Memory B cell (primary cell): Measurements from ENCODE around the gene UNC5A.

Experiments used
- ATAC-seq: fragments of 150-1000 bp; cut with Tn5 transposase; 2 replicates; pipeline ENCODE4 v1.10.0; 2021; ENCODE audit warnings: low read depth, mild to moderate bottlenecking, moderate library complexity
- DNase-seq, 2 donors: peaks; one replicate each; pipeline ENCODE4 v3.0.0; 2022; ENCODE audit warnings: low spot score in 2 of 2
- H3K27ac Mint-ChIP-seq: one replicate; pipeline ENCODE4 v1.8.0; 2022; ENCODE audit warnings: mild to moderate bottlenecking, moderate library complexity, mixed read lengths
- H3K27me3 Mint-ChIP-seq: one replicate; pipeline ENCODE4 v1.8.0; 2022; ENCODE audit warnings: mixed read lengths
- H3K36me3 Mint-ChIP-seq: one replicate; pipeline ENCODE4 v1.8.0; 2022; ENCODE audit warnings: mild to moderate bottlenecking, mixed read lengths
- H3K4me1 Mint-ChIP-seq: one replicate; pipeline ENCODE4 v1.8.0; 2022; ENCODE audit warnings: mixed read lengths
- H3K4me3 Mint-ChIP-seq: one replicate; pipeline ENCODE4 v1.8.0; 2022; ENCODE audit warnings: mild to moderate bottlenecking, moderate library complexity, mixed read lengths
- H3K9me3 Mint-ChIP-seq: one replicate; pipeline ENCODE4 v1.8.0; 2022; ENCODE audit warnings: mixed read lengths

UNC5A gene

DNA sequence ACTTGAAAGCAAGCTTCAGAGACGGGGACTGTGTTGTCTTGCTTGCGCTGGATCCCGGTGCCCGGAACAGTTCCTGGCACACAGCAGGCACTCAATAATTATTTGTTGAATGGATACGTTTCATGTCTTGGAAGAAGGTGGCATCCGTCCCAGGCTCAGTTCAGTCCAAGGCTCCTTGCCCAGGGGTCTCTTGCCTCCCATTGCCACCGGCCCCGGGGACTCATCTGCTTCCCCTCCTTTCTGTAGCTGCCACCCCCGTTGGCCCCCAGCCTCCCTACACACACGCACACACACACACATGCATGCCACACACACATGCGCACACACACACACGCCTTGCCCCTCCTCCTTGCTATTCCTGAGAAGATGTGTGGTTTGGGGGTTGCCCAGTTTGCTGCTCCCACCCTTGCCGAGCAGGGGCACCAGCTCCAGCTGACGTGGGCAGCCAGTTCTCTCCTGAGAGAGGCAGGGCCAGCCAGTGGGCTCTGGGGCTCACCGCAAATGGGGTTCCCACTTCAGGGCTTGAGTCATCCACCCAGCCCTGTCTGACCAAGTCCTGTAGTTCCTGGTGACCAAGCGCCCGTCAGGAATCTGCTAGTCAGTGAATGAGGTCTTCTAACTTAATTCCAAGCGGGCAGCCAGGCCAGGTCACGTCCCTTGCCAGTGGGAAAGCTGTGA is 47.0 kb downstream of the UNC5A start:
- no peak overlapping the region for H3K27ac Mint-ChIP-seq
- H3K36me3 Mint-ChIP-seq = peaks cover 2% of the 10 kb centered on the region
- H3K27me3 Mint-ChIP-seq = peaks cover 23% of the 10 kb centered on the region
- H3K4me1 Mint-ChIP-seq = peaks cover 2% of the 10 kb centered on the region
- DNase-seq = no peak
- H3K4me3 Mint-ChIP-seq = no peak overlapping the region
- peaks cover 5% of the 10 kb centered on the region for H3K9me3 Mint-ChIP-seq
- no peak for ATAC-seq

DNA sequence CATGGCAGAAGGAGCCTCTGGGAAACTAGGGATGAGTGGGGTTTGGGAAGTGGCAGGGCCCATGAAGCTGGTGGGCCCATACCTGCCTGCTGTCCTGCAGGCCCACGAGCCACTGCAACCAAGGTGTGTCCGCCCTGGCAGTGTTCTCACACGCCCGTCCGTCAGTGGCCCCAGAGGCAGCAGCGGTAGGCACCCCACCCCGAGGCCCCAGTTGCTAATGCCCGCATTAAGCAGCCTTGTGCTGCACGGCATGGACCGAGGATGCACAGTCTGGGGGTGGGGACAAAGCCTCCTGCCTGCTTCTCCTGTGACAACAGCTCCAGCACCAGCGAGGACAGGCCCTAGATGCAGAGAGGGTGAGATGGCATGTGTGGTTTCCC is 47.5 kb downstream of the UNC5A start:
- peaks cover 3% of the 10 kb centered on the region for H3K4me1 Mint-ChIP-seq
- no peak overlapping the region for H3K27ac Mint-ChIP-seq
- ATAC-seq = no peak
- H3K4me3 Mint-ChIP-seq = no peak overlapping the region
- H3K36me3 Mint-ChIP-seq = peaks cover 2% of the 10 kb centered on the region
- no peak for DNase-seq
- H3K27me3 Mint-ChIP-seq = peaks cover 24% of the 10 kb centered on the region
- H3K9me3 Mint-ChIP-seq = peaks cover 5% of the 10 kb centered on the region

DNA sequence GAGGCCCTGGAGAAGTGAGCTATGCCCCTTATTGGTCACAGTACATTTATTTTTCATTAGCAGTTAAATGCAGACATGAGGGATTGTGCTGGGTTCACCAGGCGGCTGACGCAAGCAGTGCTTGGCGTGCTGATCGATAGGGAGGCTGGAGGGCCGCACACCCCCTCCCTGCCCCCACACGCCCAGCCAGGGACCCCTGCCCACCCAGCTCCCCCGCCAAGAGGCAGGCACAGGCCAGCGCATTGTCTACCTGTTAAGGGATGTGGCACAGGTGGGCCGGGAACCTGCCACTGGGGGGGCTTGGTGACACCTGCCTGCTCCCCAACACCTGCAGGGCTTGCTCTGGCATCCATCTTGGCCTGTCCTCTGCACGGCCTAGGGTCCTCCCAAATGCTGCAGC is 49.6 kb downstream of the UNC5A start:
- Mint-ChIP-seq H3K9me3 (peaks cover 5% of the 10 kb centered on the region), H3K27me3 (peaks cover 34% of the 10 kb centered on the region), H3K27ac (no peak overlapping the region), H3K4me1 (peaks cover 6% of the 10 kb centered on the region), H3K4me3 (no peak overlapping the region), H3K36me3 (peaks cover 2% of the 10 kb centered on the region)
- ATAC-seq = no peak
- no peak for DNase-seq

DNA sequence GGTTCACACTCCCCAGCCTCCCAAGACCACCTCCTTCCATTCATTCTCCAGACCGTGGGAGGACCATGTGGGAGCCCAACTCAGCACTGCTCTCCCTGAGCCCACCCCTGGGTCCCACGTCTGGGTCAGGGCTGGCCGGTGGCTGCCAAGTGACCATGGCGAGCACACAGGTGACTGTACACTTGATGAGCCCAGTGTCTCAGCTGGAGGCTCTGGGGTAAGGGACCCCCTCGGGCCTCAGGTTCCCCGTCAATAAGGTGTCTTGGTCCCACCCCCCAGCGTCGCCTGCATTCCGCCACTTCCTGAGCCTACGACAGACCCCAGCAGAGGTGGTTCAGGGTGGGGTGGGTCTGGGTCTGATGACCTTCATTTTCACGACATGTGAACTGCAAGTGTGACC is 50.0 kb downstream of the UNC5A start:
- ATAC-seq (no peak), DNase-seq (no peak)
- Mint-ChIP-seq H3K27me3 (peaks cover 31% of the 10 kb centered on the region), H3K4me3 (no peak overlapping the region), H3K36me3 (peaks cover 2% of the 10 kb centered on the region), H3K9me3 (peaks cover 5% of the 10 kb centered on the region), H3K27ac (no peak overlapping the region), H3K4me1 (peaks cover 6% of the 10 kb centered on the region)

DNA sequence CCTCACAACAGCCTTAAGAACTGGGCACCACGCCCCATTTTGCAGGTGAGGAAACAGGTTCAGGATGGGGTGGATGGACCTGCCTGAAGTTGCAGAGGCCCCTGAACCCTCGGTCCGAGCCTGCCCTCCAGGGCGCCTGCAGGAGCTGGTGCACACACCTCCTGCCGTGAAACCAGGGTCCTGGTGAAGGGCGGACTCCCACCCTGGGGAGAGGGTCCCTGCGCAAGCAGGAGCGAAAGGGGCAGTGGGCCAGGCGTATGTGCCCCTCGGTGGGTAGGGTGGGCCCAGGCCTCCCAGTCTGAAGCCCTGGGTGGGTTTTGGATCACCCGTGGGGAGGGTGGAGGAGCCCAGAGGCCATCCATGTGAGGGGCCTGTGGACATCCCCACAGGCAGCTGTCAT is 50.9 kb downstream of the UNC5A start:
- Mint-ChIP-seq H3K27me3 (peaks cover 35% of the 10 kb centered on the region), H3K36me3 (peaks cover 2% of the 10 kb centered on the region), H3K4me3 (no peak overlapping the region), H3K9me3 (peaks cover 5% of the 10 kb centered on the region), H3K4me1 (peaks cover 6% of the 10 kb centered on the region), H3K27ac (no peak overlapping the region)
- no peak for DNase-seq
- ATAC-seq = no peak

DNA sequence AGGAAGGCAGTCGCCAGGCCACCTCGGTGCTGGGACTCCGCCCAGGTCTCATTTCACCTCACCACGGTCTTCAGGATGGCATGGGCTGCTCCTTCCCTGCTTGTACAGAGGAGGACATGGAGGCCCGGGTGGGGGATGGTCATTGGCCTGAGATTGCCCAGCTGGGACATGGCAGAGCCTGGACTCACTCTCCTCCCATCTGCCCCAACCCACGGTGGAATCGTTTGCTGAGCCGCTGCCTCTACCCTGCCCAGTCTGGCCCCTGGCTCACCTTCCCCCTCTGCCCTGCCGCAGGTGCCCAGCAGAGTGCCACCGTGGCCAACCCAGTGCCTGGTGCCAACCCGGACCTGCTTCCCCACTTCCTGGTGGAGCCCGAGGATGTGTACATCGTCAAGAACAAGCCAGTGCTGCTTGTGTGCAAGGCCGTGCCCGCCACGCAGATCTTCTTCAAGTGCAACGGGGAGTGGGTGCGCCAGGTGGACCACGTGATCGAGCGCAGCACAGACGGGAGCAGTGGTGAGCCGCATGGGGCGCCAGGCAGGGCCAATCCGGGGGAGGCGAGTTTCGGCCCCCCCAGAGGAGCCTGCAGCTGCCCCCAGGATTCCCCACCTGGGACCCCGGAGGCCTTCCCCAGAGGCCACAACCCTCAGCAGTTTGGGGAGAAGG is 52.1 kb downstream of the UNC5A start:
- Mint-ChIP-seq H3K27ac (no peak overlapping the region), H3K4me1 (peaks cover 6% of the 10 kb centered on the region), H3K27me3 (peaks cover 34% of the 10 kb centered on the region), H3K4me3 (no peak overlapping the region), H3K36me3 (peaks cover 2% of the 10 kb centered on the region), H3K9me3 (peaks cover 5% of the 10 kb centered on the region)
- ATAC-seq (no peak), DNase-seq (no peak)

DNA sequence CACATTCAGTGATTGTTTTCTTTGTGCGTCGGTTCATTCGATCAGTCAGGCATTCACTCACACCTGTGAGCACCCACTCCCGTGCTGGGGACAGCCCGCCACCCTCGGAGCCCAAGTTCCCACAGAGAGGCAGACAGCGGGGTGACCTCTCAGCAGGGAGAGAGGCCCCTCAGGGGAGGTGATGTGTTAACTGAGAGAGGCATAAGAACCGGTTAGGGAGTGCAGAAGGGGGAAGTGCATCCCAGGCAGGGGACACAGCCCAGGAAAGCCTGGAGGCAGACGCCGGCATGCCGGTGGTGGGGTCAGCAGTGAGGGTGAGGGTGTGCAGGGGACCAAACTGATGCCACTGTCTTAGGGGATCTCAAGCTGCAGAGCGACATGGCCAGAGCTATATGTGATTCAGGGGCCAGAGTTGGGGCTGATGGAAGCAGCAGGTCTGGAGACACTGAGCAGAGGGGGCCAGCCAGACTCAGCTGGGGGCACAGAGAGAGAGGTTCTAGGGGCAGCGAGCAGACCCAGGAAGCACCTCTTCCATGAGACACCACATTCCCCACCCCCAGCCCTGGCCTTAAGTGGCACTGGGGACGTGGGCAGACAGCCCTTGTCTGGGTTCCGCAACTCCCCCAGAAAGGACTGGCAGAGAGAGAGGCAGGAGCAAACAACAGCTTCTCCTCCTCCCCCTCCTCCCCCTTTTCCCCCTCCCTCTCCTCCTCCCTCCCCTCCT is 52.8 kb downstream of the UNC5A start:
- DNase-seq (no peak), ATAC-seq (no peak)
- Mint-ChIP-seq H3K27ac (no peak overlapping the region), H3K4me3 (no peak overlapping the region), H3K4me1 (peaks cover 6% of the 10 kb centered on the region), H3K27me3 (peaks cover 31% of the 10 kb centered on the region), H3K36me3 (no peaks in the 10 kb centered on the region), H3K9me3 (peaks cover 3% of the 10 kb centered on the region)

DNA sequence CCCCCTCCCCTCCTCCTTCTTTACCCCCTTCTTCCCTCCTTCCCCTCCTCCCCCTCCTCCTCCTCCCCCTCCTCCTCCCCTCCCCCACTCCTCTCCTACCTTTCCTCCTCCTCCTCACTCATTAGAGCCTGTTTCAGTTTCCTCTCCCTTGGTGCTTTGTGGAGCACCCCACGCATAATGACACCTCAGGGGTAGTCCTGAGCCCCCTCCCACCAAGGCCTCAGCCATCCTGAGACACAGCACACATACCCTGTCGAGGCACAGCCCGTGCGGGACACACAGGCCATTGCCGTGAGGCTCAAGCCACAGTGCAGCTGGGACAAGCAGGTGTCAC is 53.4 kb downstream of the UNC5A start:
- H3K27ac Mint-ChIP-seq = no peak overlapping the region

DNA sequence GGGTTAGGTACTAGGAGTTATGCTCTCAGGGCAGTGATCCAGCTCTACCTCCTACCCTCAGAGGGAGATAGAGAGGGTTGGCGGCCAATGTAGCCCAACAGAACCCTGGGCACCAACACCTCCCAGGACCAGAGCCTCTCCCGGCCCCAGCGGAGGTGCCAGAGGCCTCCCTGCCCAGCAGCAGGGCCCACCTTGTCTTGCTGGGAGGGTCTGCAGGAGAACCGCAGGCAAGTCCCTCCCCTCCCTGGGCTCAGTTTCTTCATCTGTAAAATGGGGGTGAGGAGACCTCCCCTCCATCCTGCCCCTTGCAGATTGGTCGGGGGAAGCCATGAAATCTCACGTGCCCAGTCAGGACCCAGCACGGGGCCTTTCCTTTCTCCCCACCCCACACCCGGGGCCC is 54.4 kb downstream of the UNC5A start:
- Mint-ChIP-seq H3K36me3 (no peaks in the 10 kb centered on the region), H3K9me3 (no peaks in the 10 kb centered on the region), H3K4me3 (no peak overlapping the region), H3K4me1 (peaks cover 4% of the 10 kb centered on the region), H3K27me3 (peaks cover 28% of the 10 kb centered on the region), H3K27ac (no peak overlapping the region)
- no peak for ATAC-seq
- no peak for DNase-seq

More for the DNA sequence above, 53.4 kb downstream of the UNC5A start:
- no peak overlapping the region for H3K4me3 Mint-ChIP-seq
- H3K27me3 Mint-ChIP-seq = peaks cover 28% of the 10 kb centered on the region
- H3K9me3 Mint-ChIP-seq = no peaks in the 10 kb centered on the region
- DNase-seq (no peak), ATAC-seq (no peak)
- H3K36me3 Mint-ChIP-seq = no peaks in the 10 kb centered on the region
- H3K4me1 Mint-ChIP-seq = peaks cover 4% of the 10 kb centered on the region

DNA sequence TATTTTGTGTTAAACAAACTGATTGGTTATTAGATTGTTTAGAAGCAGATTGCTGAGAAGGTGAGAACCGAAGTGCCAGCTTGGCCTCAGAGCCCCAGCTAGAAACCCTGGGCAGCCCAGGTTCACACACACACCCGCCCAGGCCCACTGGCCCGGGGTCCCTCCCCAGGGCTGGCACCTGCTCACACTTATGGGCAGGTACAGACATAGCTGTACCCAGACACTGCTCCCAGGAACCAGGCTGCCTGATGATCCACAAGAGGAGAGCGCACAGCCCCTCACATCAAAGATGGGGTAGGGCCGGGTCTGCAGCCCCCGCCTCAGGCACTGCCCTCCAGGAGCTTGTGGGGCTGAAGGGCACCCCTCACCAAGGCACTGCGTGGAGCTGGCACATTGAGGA is 55.6 kb downstream of the UNC5A start:
- ATAC-seq (no peak), DNase-seq (no peak)
- no peak overlapping the region for H3K27ac Mint-ChIP-seq
- no peaks in the 10 kb centered on the region for H3K9me3 Mint-ChIP-seq
- peaks cover 6% of the 10 kb centered on the region for H3K4me1 Mint-ChIP-seq
- H3K27me3 Mint-ChIP-seq = peaks cover 22% of the 10 kb centered on the region
- H3K4me3 Mint-ChIP-seq = no peak overlapping the region
- H3K36me3 Mint-ChIP-seq = no peaks in the 10 kb centered on the region

DNA sequence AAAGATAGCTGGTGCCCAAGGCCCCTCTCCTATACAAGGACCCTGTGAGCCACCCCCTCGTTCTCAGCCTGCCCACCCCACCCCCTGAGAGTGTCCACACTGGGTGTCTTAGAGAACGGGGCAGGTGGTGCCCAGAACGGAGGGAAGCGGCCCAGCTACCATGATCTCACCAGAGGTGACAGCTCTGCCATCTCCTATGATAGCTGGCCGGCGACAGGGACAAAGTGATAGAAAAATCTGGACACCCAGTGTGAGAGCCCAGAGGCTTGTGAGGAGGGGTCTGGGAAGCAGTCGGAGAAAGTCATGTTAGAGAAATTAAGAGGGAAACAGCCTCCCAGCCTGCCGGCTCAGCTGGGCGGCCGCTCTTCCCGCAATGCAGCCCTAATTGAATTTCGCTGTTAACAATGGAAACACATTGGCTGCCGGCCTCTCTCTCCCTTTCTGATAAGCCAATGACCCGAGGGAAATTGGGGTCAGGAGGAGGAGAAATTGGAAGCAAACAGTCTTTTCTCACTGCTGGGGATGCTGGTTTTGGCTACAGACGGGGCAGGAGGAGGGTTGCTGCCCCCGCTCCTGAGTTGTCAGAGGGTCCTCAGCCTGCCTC is 56.5 kb downstream of the UNC5A start:
- Mint-ChIP-seq H3K27ac (no peak overlapping the region), H3K9me3 (no peaks in the 10 kb centered on the region), H3K27me3 (peaks cover 20% of the 10 kb centered on the region), H3K36me3 (no peaks in the 10 kb centered on the region), H3K4me3 (no peak overlapping the region), H3K4me1 (peaks cover 6% of the 10 kb centered on the region)
- no peak for DNase-seq
- no peak for ATAC-seq

DNA sequence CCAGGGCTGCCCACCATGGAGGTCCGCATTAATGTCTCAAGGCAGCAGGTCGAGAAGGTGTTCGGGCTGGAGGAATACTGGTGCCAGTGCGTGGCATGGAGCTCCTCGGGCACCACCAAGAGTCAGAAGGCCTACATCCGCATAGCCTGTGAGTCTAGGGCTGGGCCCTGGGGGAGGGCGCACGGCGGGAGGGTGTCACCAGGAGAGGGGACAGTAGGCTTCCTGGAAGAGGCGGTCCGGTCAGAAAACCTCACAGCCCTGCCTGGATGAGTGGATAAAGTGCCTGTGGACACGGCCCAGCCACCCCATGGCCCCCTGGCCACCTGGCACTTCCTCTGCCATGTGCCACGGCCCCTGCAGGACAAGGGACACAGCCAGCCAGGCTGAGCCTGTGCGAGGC is 57.8 kb downstream of the UNC5A start:
- H3K4me3 Mint-ChIP-seq = no peak overlapping the region
- DNase-seq (no peak), ATAC-seq (no peak)
- peaks cover 6% of the 10 kb centered on the region for H3K4me1 Mint-ChIP-seq
- peaks cover 2% of the 10 kb centered on the region for H3K9me3 Mint-ChIP-seq
- H3K27me3 Mint-ChIP-seq = peaks cover 14% of the 10 kb centered on the region
- H3K36me3 Mint-ChIP-seq = no peaks in the 10 kb centered on the region
- H3K27ac Mint-ChIP-seq = no peak overlapping the region

DNA sequence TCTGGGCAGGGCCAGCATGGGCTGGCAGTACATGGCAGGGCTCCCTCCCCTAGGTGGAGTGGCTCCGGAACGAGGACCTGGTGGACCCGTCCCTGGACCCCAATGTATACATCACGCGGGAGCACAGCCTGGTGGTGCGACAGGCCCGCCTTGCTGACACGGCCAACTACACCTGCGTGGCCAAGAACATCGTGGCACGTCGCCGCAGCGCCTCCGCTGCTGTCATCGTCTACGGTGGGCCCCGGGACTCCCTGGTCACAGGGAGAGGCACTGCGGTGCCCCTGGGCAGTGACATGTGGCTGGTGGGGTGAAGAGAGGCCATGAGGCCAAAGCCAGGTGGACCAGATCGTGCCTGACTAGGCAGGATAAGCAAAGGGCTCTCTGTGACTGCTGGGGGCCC is 58.4 kb downstream of the UNC5A start:
- H3K4me1 Mint-ChIP-seq = peaks cover 7% of the 10 kb centered on the region
- H3K4me3 Mint-ChIP-seq = no peak overlapping the region
- H3K27ac Mint-ChIP-seq = no peak overlapping the region
- H3K9me3 Mint-ChIP-seq = peaks cover 4% of the 10 kb centered on the region
- no peak for DNase-seq
- peaks cover 12% of the 10 kb centered on the region for H3K27me3 Mint-ChIP-seq
- no peaks in the 10 kb centered on the region for H3K36me3 Mint-ChIP-seq
- ATAC-seq = no peak

DNA sequence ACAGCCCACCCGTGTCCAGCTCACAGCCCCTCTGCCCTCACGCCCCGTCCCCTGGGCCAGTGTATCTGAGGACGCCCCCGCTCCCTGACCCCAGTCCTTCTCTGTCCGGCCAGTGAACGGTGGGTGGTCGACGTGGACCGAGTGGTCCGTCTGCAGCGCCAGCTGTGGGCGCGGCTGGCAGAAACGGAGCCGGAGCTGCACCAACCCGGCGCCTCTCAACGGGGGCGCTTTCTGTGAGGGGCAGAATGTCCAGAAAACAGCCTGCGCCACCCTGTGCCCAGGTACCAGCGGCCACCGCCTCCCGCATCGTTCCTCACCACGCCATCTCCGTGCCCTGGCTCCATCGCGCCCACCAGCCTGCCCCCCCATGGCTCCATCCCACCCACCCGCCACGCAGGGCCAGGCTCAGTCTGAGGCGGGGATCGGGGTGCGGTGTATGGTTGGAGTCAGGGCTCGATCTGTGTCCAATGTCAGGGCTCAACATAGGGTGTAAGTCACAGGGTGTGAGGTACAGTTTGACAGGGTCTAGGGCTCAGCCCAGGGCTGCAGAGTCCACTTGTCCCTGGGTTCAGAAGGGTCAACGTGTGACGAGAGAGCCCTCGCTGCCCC is 59.2 kb downstream of the UNC5A start:
- Mint-ChIP-seq H3K4me1 (peaks cover 8% of the 10 kb centered on the region), H3K9me3 (peaks cover 4% of the 10 kb centered on the region), H3K27ac (no peak overlapping the region), H3K4me3 (no peak overlapping the region), H3K27me3 (peaks cover 7% of the 10 kb centered on the region), H3K36me3 (no peaks in the 10 kb centered on the region)
- DNase-seq = no peak
- no peak for ATAC-seq
